Adrenal gland (tissue), 12 donors: ENCODE data around the gene PRPF8. TPM values are rescaled to one million over a fixed set of nuclear protein-coding genes. Genes with fewer than 3 reads are reported as not detected.

Experiments
- DNase-seq, 7 donors: peaks; one replicate each; pipeline ENCODE4 v3.0.0-alpha.2; 2019 to 2020
- H3K27ac ChIP-seq, 5 donors: fragments of 200-600 bp; sonication (generic) in 4 of 5; 1 replicate in 3 of 5; 2 replicates in 2 of 5; pipeline versions ENCODE4 v1.5.1 to v1.8.0; 2016 to 2020; ENCODE audit warnings: mild to moderate bottlenecking in 1 of 5
- H3K27me3 ChIP-seq: fragments of 200-600 bp; 2 replicates; pipeline ENCODE4 v1.8.0; 2021
- H3K36me3 ChIP-seq, 2 donors: fragments of 200-600 bp; replicated peaks in 1 of 2; 1 replicate in 1 of 2; 2 replicates in 1 of 2; pipeline versions ENCODE4 v1.5.1 to v1.8.0; 2018 to 2022
- H3K4me1 ChIP-seq, 2 donors: fragments of 200-600 bp; replicated peaks in 1 of 2; 1 replicate in 1 of 2; 2 replicates in 1 of 2; pipeline versions ENCODE4 v1.5.1 to v1.8.0; 2018 to 2021
- H3K4me3 ChIP-seq, 4 donors: fragments of 200-600 bp; sonication (generic) in 3 of 4; one replicate each; pipeline ENCODE4 v1.5.1; 2016 to 2018
- H3K9me3 ChIP-seq, 3 donors: fragments of 200-600 bp; sonication (generic) in 1 of 3; replicated peaks in 1 of 3; 1 replicate in 2 of 3; 2 replicates in 1 of 3; pipeline versions ENCODE4 v1.5.1 to v1.8.0; 2016 to 2021
- POLR2A ChIP-seq, 2 donors: fragments of 450-650 bp; IDR thresholded peaks; one replicate each; pipeline ENCODE4 v1.6.1; 2017; ENCODE audit warnings: antibody characterized with exemption in 2 of 2, mild to moderate bottlenecking in 2 of 2, moderate library complexity in 1 of 2
- WGBS, 4 donors: extraction: QIAGEN DNeasy Blood & Tissue Kit in 2 of 4; methylation state at CpG; one replicate each; pipeline versions ENCODE4 v1.1.5 to v1.1.7; 2013 to 2017; 5-methylcytosine and 5-hydroxymethylcytosine counted together
- intact Hi-C, 2 donors: fragments of 100-400 bp; cut with DNase I; formaldehyde crosslinking; loops; one replicate each; pipeline versions ENCODE4 v1.14.1 to v1.15.0; 2022 to 2023
- polyA plus RNA-seq, 3 donors: library from polyadenylated mRNA; stranded (reverse); fragments of 200-250 nt in 2 of 3; fragments of 350-450 nt in 1 of 3; fragmentation: Illumina TruSeq in 1 of 3; extraction: RNeasy Lipid Tissue Mini Kit (QIAGEN cat#74804) in 1 of 3; gene quantifications; one replicate each; pipeline ENCODE4 v1.2.3, GENCODE V29; 2013 to 2014
- total RNA-seq, 9 donors: library from RNA; depleted of rRNA in 4 of 9; stranded (reverse); fragments of >200 nt in 4 of 9; fragments of 120-200 nt in 1 of 9; fragmentation: NEBNext Ultra II Directional in 1 of 9; extraction: Animal tissue kit (Norgen Biotek cat#: 25700) in 1 of 9; gene quantifications; one replicate each; pipeline versions ENCODE4 v1.1.0 to v1.2.4, GENCODE V29; 2013 to 2023
- TF ChIP-seq, protein P1 (sequence below), 6 experiments: fragments of 450-650 bp in 4 of 6; fragments of 200-600 bp in 2 of 6; sonication (generic) in 1 of 6; IDR thresholded peaks; 1 replicate in 5 of 6; 2 replicates in 1 of 6; pipeline versions ENCODE4 v1.5.1 to v1.8.0; 2016 to 2021; ENCODE audit warnings: antibody characterized with exemption in 6 of 6, mild to moderate bottlenecking in 2 of 6, moderate library complexity in 1 of 6
- donor health status: healthy with polysubstance abuse.
- donor health status: Bipolar disorder and iron deficiency.
- donor health status: DM: yes; HTN: yes; CAD: no.
- donor health status: DM: no; HTN: no; CAD: no.
- donor health status: DM: no; HTN: no; CAD: no.
- donor health status: DM: yes; HTN: yes; CAD: no.

PRPF8 gene
- total and polyA plus RNA-seq, 12 donors: 107 to 748 (median 212) TPM

DNA sequence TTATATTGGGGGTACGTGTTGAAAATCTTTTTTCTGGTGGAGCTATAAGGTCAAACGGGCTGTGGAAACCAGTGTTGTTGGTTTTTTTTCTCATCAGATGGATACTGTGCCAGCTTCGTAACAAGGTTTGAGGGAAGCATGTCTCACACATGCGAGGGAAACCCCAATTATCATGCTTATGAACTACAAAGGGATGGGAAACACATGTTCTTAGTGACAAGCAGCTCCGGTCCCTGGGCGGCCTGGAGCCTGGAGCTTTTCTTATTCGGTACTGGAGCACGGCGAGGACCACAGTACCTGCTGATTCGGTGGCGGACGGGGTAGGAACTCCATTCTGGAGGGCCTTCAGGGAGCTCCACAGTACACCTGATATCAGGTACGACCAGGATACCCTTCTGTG, 68.6 kb downstream of the PRPF8 start:
- TF ChIP-seq POLR2A (IDR thresholded peaks at IDR 0.05): no peak
- TF ChIP-seq, protein P1, sequence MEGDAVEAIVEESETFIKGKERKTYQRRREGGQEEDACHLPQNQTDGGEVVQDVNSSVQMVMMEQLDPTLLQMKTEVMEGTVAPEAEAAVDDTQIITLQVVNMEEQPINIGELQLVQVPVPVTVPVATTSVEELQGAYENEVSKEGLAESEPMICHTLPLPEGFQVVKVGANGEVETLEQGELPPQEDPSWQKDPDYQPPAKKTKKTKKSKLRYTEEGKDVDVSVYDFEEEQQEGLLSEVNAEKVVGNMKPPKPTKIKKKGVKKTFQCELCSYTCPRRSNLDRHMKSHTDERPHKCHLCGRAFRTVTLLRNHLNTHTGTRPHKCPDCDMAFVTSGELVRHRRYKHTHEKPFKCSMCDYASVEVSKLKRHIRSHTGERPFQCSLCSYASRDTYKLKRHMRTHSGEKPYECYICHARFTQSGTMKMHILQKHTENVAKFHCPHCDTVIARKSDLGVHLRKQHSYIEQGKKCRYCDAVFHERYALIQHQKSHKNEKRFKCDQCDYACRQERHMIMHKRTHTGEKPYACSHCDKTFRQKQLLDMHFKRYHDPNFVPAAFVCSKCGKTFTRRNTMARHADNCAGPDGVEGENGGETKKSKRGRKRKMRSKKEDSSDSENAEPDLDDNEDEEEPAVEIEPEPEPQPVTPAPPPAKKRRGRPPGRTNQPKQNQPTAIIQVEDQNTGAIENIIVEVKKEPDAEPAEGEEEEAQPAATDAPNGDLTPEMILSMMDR (IDR thresholded peaks at IDR 0.05): no peak
- peaks cover 0 to 16% of the 10 kb centered on the region in 2 donors for H3K4me1 ChIP-seq
- H3K9me3 ChIP-seq: no peaks in the 10 kb centered on the region
- intact Hi-C loops: no loop called here
- no peak for DNase-seq
- peaks cover 0 to 6% of the 10 kb centered on the region in 2 donors for H3K36me3 ChIP-seq
- no peaks in the 10 kb centered on the region for H3K27me3 ChIP-seq
- 86 to 95% (median 88%) methylated on average over 12 to 13 of the region's 13 CpGs for WGBS, 4 donors
- H3K4me3 ChIP-seq: no peak overlapping the region
- no peak overlapping the region for H3K27ac ChIP-seq

DNA sequence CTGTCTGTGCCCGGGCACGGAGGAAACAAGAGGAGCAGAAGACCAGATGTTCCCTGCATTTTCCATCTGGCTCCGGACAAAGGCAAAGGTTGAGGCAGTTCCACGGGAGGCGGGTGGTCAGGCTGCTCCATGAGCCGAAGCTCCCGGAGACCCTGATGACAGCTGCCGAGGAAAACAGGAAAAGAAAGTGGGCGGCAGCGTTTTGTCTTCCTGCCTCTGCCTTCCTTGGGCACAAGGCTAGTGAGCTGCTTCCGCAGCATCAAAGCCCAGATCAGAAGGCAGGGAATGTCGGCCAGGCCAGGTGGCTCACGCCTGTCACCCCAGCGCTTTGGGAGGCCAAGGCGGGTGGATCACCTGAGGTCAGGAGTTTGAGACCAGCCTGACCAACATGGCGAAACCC, 72.3 kb downstream of the PRPF8 start:
- WGBS, 4 donors: 64 to 74% (median 71%) methylated on average over 14 to 16 of the region's 16 CpGs
- Histone ChIP-seq H3K4me3 (no peak overlapping the region), H3K9me3 (no peaks in the 10 kb centered on the region), H3K27me3 (no peaks in the 10 kb centered on the region), H3K4me1 (peaks cover 0 to 12% of the 10 kb centered on the region in 2 donors), H3K27ac (peak overlapping the region in 3 of 5 donors; percentile 32 to 69 (median 36)), H3K36me3 (peaks cover 0 to 6% of the 10 kb centered on the region in 2 donors)
- intact Hi-C loops: no loop called here
- TF ChIP-seq POLR2A (IDR thresholded peaks at IDR 0.05): no peak
- TF ChIP-seq, protein P1 (IDR thresholded peaks at IDR 0.05): no peak
- DNase-seq: peak in 1 of 7 donors; percentile 39

DNA sequence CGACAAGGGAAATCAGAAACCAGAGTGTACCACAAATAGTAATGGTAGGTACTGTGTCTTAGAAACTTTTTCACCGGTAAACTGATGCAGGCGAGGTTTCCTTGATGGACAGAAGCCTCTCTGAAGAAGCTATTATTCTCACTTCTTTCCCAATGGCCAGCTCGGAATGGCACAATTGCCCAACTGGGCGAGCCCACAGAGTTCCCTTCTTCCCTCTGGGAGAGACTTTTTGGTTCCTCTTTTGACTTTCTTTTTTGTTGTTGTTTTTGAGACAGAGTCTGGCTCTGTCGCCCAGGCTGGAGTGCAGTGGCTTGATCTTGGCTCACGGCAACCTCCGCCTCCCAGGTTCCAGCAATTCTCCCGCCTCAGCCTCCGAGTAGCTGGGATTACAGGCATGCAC, 73.0 kb downstream of the PRPF8 start:
- intact Hi-C loops: no loop called here
- no peaks in the 10 kb centered on the region for H3K9me3 ChIP-seq
- H3K27me3 ChIP-seq: no peaks in the 10 kb centered on the region
- no peak overlapping the region for H3K4me3 ChIP-seq
- TF ChIP-seq, protein P1 (IDR thresholded peaks at IDR 0.05): no peak
- TF ChIP-seq POLR2A (IDR thresholded peaks at IDR 0.05): no peak
- H3K27ac ChIP-seq: peak overlapping the region in 3 of 5 donors; percentile 32 to 69 (median 36)
- DNase-seq: peak in 1 of 7 donors; percentile 33
- 77 to 88% (median 80%) methylated on average over 10 of the region's 10 CpGs for WGBS, 4 donors
- peaks cover 0 to 12% of the 10 kb centered on the region in 2 donors for H3K4me1 ChIP-seq
- H3K36me3 ChIP-seq: peaks cover 0 to 6% of the 10 kb centered on the region in 2 donors

DNA sequence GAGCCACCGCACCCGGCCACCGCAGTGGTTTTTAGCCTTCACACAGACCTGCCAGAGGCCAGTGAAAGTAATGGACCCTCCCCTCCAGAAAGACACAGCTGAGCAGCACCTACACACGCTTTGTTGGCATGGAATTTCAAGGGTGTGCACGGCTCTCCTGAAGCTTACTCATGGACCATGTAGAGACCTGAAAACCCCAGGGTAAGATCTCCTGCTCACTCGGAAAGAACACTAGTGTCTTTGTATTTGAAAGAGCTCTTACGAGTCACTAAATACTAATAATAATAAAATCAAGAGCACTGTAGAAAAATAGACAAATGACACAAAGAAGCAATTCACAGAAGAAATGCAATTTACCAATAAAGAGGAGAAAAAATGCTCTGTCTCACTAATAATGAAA, 76.0 kb downstream of the PRPF8 start:
- TF ChIP-seq POLR2A (IDR thresholded peaks at IDR 0.05): no peak
- TF ChIP-seq, protein P1 (IDR thresholded peaks at IDR 0.05): no peak
- Histone ChIP-seq H3K4me1 (peaks cover 0 to 14% of the 10 kb centered on the region in 2 donors), H3K27me3 (no peaks in the 10 kb centered on the region), H3K4me3 (no peak overlapping the region), H3K36me3 (peaks cover 0 to 6% of the 10 kb centered on the region in 2 donors), H3K9me3 (no peaks in the 10 kb centered on the region), H3K27ac (peak overlapping the region in 1 of 5 donors; percentile 87)
- 92 to 96% (median 93%) methylated on average over 7 of the region's 7 CpGs for WGBS, 4 donors
- no peak for DNase-seq
- intact Hi-C loops: no loop called here
